Measurements from ENCODE around the gene UGCG. TPM values are rescaled to one million over a fixed set of nuclear protein-coding genes. Genes with fewer than 3 reads are reported as not detected.

UGCG gene
- total RNA-seq, 4 donors from 2014 or later = 81.3 to 113 (median 90.6) TPM

DNA sequence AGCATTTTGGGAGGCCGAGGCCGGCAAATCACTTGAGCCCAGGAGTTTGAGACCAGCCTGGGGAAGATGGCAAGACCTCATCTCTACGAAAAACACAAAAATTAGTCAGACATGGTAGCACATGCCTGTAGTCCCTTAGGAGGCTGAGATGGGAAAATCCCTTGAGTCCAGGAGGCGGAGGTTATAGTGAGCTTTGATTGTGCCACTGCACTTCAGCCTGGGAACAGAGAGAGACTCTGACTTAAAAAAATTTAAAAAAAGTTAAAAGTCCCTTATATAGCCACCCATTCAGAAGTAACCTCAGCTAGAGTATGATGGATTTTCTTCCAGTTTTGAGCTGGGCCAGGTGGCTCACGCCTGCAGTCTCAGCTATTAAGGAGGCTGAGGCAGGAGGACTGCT is 72.4 kb downstream of the UGCG start:
- WGBS, 2 donors = 84 to 91% methylated on average over 5 of the region's 5 CpGs
- TF ChIP-seq, protein P1, sequence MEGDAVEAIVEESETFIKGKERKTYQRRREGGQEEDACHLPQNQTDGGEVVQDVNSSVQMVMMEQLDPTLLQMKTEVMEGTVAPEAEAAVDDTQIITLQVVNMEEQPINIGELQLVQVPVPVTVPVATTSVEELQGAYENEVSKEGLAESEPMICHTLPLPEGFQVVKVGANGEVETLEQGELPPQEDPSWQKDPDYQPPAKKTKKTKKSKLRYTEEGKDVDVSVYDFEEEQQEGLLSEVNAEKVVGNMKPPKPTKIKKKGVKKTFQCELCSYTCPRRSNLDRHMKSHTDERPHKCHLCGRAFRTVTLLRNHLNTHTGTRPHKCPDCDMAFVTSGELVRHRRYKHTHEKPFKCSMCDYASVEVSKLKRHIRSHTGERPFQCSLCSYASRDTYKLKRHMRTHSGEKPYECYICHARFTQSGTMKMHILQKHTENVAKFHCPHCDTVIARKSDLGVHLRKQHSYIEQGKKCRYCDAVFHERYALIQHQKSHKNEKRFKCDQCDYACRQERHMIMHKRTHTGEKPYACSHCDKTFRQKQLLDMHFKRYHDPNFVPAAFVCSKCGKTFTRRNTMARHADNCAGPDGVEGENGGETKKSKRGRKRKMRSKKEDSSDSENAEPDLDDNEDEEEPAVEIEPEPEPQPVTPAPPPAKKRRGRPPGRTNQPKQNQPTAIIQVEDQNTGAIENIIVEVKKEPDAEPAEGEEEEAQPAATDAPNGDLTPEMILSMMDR (IDR thresholded peaks at IDR 0.05) = no peak
- TF ChIP-seq POLR2A (IDR thresholded peaks at IDR 0.05) = no peak
- no peak for DNase-seq (ENCODE audit: low spot score in 2 of 2)
- H3K4me3 ChIP-seq (ENCODE audit: low read depth, poor library complexity, severe bottlenecking) = no peak overlapping the region
- intact Hi-C loops (cut with DNase I; ENCODE audit: low total_unique reads) = no loop called here

DNA sequence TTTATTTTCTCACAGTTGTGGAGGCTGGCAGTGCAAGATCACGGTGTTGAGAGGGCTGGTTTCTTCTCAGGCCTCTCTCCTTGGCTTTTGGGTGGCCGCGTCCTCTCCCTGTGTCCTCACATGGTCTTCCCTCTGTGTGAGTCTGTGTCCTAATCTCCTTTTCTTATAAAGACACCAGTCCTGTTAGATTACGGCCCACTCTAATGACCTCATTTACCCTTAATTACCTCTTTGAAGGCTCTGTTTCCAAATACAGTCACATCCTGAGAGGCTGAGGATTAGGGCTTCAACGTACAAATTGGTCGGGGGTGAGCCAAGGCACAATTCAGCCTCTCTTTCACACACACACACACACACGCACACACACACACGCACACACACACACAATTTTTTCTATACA is 73.0 kb downstream of the UGCG start:
- no peak overlapping the region for H3K4me3 ChIP-seq (ENCODE audit: low read depth, poor library complexity, severe bottlenecking)
- DNase-seq (ENCODE audit: low spot score in 2 of 2) = no peak
- TF ChIP-seq, protein P1 (IDR thresholded peaks at IDR 0.05) = no peak
- TF ChIP-seq POLR2A (IDR thresholded peaks at IDR 0.05) = no peak
- 65 to 88% methylated on average over 8 of the region's 8 CpGs for WGBS, 2 donors
- intact Hi-C loops (cut with DNase I; ENCODE audit: low total_unique reads) = no loop called here

DNA sequence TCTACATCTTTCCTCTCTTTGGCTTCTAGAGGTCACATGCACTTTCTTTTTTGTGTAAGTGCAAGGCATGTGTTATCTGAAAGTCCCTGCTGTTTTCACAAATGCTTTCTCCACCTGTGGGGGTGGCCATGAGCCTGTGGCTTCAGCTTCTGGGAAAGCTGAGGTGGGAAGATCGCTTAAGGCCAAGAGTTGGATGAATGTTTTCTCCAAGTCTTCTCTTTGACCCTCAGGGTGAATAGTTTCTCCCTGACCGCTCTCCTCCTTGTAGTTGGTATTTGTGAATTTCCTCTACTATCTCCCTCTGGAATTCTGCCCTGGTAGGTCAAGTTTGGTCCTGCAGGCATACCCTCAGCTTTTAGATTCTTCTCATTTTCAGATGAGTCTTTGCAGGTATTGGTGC is 74.2 kb downstream of the UGCG start:
- no peak overlapping the region for H3K4me3 ChIP-seq (ENCODE audit: low read depth, poor library complexity, severe bottlenecking)
- no peak for TF ChIP-seq POLR2A (IDR thresholded peaks at IDR 0.05)
- TF ChIP-seq, protein P1 (IDR thresholded peaks at IDR 0.05) = no peak
- intact Hi-C loops (cut with DNase I; ENCODE audit: low total_unique reads) = no loop called here
- 75 to 76% methylated on average over 2 of the region's 2 CpGs for WGBS, 2 donors
- DNase-seq (ENCODE audit: low spot score in 2 of 2) = no peak

DNA sequence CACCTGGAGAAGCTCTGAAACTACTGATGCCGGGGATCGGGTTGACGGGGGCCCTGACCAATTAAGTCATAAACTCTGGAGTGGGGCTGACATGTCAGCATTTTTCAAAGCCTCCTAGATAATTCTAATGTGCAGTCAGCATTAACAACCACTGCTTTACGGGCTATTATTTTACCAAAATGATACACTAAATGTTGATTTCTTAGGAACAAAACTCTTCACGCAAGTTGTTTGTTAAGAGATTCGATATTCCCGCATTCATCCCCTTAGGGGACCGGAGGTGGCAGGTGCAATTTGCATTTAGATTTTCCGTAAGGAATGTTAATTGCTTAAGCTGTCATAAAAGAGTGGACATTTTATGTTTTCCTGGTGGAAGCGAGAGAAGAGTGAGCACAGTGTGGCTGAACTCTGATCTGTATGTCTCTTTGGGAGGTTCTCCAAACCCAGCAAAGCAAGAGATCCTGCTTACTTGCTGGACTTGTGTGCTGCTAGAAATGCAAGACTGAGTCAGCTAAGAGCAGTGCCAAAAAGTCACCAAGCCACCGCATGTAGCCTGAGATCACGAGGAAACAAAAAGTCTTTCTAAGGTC is 77.6 kb downstream of the UGCG start:
- 41 to 59% methylated on average over 12 of the region's 12 CpGs for WGBS, 2 donors
- intact Hi-C loops (cut with DNase I; ENCODE audit: low total_unique reads) = no loop called here
- TF ChIP-seq POLR2A (IDR thresholded peaks at IDR 0.05) = no peak
- TF ChIP-seq, protein P1 (IDR thresholded peaks at IDR 0.05) = no peak
- peak in 1 of 2 donors; percentile 39 for DNase-seq (ENCODE audit: low spot score in 2 of 2)
- H3K4me3 ChIP-seq (ENCODE audit: low read depth, poor library complexity, severe bottlenecking) = no peak overlapping the region

DNA sequence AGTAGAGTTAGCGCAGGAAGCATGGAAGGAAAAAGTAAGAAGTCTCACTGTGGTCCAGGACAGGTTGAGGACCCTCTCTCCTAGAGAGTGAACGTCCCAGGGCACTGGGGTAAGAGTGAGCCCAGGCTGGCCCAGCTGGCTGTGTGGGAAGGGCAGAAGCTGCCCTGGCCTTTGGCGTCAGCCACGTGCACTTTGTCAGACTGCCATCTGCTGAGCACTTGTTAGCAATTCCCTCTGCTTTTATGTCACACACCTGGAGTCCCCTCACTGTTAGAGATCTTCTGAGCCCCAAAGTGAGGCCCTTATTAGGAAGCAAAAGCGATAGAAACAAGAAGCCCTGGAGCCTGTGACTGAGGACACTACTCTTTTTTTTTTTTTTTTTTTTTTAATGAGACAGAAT is 79.1 kb downstream of the UGCG start:
- 68 to 72% methylated on average over 5 of the region's 5 CpGs for WGBS, 2 donors
- DNase-seq (ENCODE audit: low spot score in 2 of 2) = peak in 1 of 2 donors; percentile 58
- TF ChIP-seq, protein P1 (IDR thresholded peaks at IDR 0.05) = no peak
- intact Hi-C loops (cut with DNase I; ENCODE audit: low total_unique reads) = no loop called here
- H3K4me3 ChIP-seq (ENCODE audit: low read depth, poor library complexity, severe bottlenecking) = no peak overlapping the region

DNA sequence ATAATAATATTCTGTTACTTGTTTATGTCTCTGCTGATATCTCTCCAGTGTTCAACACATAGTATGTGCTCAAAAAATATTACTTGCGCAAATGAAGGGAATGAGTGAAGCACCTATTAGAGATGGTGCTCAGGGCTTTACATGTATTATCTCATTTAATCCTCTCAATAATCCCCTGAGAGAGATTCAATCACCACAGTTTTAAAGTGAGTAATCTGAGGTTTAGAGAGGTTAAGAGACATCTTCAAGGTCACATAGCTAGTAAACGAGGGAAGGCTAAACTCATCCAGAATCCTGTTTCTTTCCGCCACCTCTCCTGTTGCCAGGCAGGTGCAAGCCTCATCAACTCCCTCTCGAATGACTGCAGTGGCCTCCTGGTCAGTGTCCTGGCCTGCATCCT is 82.0 kb downstream of the UGCG start:
- TF ChIP-seq POLR2A (IDR thresholded peaks at IDR 0.05) = no peak
- TF ChIP-seq, protein P1 (IDR thresholded peaks at IDR 0.05) = no peak
- H3K4me3 ChIP-seq (ENCODE audit: low read depth, poor library complexity, severe bottlenecking) = no peak overlapping the region
- 65 to 94% methylated on average over 4 of the region's 4 CpGs for WGBS, 2 donors
- intact Hi-C loops (cut with DNase I; ENCODE audit: low total_unique reads) = no loop called here
- no peak for DNase-seq (ENCODE audit: low spot score in 2 of 2)

Measured in lower leg skin (tissue), 4 donors.